SK-N-SH (cell line): ENCODE data around the gene RAB3IL1.

ENCODE experiments used
- POLR2AphosphoS5 ChIP-seq: IDR thresholded peaks from 2 replicates; pipeline ENCODE4 v1.6.1; 2012; ENCODE audit warnings: low read depth, low read length
- SMC3 ChIP-seq: IDR thresholded peaks from 2 replicates; pipeline ENCODE4 v1.6.1; 2012; ENCODE audit warnings: low read depth, low read length, improper control_type of control experiment
- TEAD4 ChIP-seq: IDR thresholded peaks from 2 replicates; pipeline ENCODE4 v1.4.0; 2012; ENCODE audit warnings: mild to moderate bottlenecking, borderline replicate concordance; ENCODE audit not compliant: insufficient read depth
- TF ChIP-seq, protein P1 (sequence below): fragments of 200-600 bp; sonication (generic); IDR thresholded peaks from 2 replicates; pipeline ENCODE4 v1.6.1; 2017; ENCODE audit warnings: antibody characterized with exemption, mild to moderate bottlenecking, moderate library complexity
- TF ChIP-seq, protein P2 (sequence below): IDR thresholded peaks from 2 replicates; pipeline ENCODE4; 2012

- TF ChIP-seq, protein P1, sequence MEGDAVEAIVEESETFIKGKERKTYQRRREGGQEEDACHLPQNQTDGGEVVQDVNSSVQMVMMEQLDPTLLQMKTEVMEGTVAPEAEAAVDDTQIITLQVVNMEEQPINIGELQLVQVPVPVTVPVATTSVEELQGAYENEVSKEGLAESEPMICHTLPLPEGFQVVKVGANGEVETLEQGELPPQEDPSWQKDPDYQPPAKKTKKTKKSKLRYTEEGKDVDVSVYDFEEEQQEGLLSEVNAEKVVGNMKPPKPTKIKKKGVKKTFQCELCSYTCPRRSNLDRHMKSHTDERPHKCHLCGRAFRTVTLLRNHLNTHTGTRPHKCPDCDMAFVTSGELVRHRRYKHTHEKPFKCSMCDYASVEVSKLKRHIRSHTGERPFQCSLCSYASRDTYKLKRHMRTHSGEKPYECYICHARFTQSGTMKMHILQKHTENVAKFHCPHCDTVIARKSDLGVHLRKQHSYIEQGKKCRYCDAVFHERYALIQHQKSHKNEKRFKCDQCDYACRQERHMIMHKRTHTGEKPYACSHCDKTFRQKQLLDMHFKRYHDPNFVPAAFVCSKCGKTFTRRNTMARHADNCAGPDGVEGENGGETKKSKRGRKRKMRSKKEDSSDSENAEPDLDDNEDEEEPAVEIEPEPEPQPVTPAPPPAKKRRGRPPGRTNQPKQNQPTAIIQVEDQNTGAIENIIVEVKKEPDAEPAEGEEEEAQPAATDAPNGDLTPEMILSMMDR: no peak
- TF ChIP-seq, protein P2, sequence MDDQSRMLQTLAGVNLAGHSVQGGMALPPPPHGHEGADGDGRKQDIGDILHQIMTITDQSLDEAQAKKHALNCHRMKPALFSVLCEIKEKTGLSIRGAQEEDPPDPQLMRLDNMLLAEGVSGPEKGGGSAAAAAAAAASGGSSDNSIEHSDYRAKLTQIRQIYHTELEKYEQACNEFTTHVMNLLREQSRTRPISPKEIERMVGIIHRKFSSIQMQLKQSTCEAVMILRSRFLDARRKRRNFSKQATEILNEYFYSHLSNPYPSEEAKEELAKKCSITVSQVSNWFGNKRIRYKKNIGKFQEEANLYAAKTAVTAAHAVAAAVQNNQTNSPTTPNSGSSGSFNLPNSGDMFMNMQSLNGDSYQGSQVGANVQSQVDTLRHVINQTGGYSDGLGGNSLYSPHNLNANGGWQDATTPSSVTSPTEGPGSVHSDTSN: no peak
- TF ChIP-seq SMC3 (no peak), TEAD4 (no peak), POLR2AphosphoS5 (no peak)
Measured at GRCh38 chr11:61959114-61959513, 41.7 kb upstream of the RAB3IL1 start.
